Cardiac fibroblast (primary cell): ENCODE results near the gene SPOP.

Source experiments
- DNase-seq, 2 donors: peaks; one replicate each; pipeline versions ENCODE4 v3.0.0 to v3.0.0-alpha.2; 2010; ENCODE audit warnings: low read depth in 2 of 2
- H3K4me3 ChIP-seq, 2 donors: replicated peaks in 1 of 2; 1 replicate in 1 of 2; 2 replicates in 1 of 2; pipeline ENCODE4 v1.5.1; 2011; ENCODE audit warnings: low read depth in 2 of 2, low read length in 2 of 2, mild to moderate bottlenecking in 2 of 2, moderate library complexity in 1 of 2
- CTCF ChIP-seq: IDR thresholded peaks from one replicate; pipeline ENCODE4 v1.5.1; 2011; ENCODE audit warnings: low read depth, mild to moderate bottlenecking, low read length, inconsistent platforms

SPOP gene

DNA sequence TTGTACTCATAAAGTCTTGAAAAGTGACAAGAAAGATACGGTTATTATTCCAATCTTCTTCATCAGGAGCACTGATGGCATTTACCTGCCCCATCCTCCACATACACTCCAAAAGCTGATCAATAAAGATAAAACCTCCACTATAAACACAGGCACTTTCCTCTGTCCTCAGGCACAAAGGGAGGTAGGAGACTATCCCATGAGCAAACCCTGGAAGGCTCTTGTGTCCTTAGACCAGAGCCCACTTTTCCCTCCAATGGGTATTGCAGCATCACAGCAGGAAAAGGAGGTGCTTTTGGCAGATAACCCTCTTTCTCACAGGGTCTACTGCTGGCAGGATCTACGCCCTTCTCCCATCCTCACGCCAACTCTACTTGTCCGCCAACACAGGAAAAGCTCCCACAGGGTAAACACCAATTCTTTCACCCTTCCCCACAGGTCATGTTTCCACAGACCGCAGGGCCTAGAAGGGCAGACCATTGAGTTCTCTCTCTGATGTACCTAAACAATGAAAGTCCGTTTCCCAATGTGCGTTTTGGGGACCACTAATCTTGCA, 73.5 kb downstream of the SPOP start:
- no peak overlapping the region for H3K4me3 ChIP-seq
- no peak for DNase-seq
- TF ChIP-seq CTCF, result no peak

GRCh38 chr17:49603720-49604119, 74.2 kb downstream of the SPOP start:
- TF ChIP-seq CTCF, result peak; percentile 45

GRCh38 chr17:49603238-49603637, 74.7 kb downstream of the SPOP start:
- no peak for TF ChIP-seq CTCF
- peak; percentile 36 to 61 for DNase-seq
- no peak overlapping the region for H3K4me3 ChIP-seq

More at GRCh38 chr17:49603720-49604119, 74.2 kb downstream of the SPOP start:
- DNase-seq, result peak; percentile 41 to 59
- H3K4me3 ChIP-seq, result no peak overlapping the region

- no peak for TF ChIP-seq CTCF
- no peak overlapping the region for H3K4me3 ChIP-seq
- DNase-seq, result no peak
Observed at GRCh38 chr17:49602783-49603182, 75.1 kb downstream of the SPOP start.

GRCh38 chr17:49600949-49601348, 76.9 kb downstream of the SPOP start:
- H3K4me3 ChIP-seq, result no peak overlapping the region
- no peak for DNase-seq
- no peak for TF ChIP-seq CTCF

DNA sequence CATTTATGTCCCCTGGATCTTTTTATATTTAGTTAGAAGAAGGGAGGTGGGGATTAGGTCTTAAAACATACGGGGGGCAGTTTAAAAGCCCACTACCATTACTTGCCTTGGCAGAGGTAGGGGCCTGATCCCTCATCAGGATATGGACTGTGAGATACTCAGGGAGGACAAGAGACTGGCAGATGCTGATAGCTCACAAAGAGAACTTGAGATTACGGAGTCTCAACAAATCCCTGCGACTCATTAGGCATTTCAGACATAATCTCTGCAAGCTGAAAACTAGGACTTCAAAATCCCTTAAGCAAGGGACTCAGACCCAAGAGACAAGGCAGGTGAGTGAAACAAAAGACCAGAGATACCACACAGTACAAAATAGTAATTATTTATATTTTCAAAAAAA, 79.0 kb downstream of the SPOP start:
- no peak for TF ChIP-seq CTCF
- no peak overlapping the region for H3K4me3 ChIP-seq

More for the DNA sequence above, 79.0 kb downstream of the SPOP start:
- DNase-seq, result no peak
